H1 (cell line): ENCODE measurements around the gene EIF4A3. TPM values are rescaled to one million over a fixed set of nuclear protein-coding genes. Genes with fewer than 3 reads are reported as not detected.

Source experiments
- CHD1 ChIP-seq: IDR thresholded peaks from 2 replicates; pipeline ENCODE4 v1.6.1; 2012; ENCODE audit warnings: low read depth, low read length, improper control_type of control experiment
- CTBP2 ChIP-seq: IDR thresholded peaks from 2 replicates; pipeline ENCODE4 v1.7.0; 2011; ENCODE audit warnings: borderline replicate concordance, mild to moderate bottlenecking, moderate library complexity, mixed read lengths, low read length; ENCODE audit not compliant: insufficient read depth, insufficient read length
- EZH2 ChIP-seq: fragments of 200-600 bp; sonication (generic); IDR thresholded peaks from 2 replicates; pipeline ENCODE4 v1.7.1; 2012; ENCODE audit warnings: low read depth, mild to moderate bottlenecking, moderate library complexity, low read length, inconsistent platforms; ENCODE audit not compliant: severe bottlenecking
- HDAC2 ChIP-seq, 2 experiments: fragments of 300-600 bp in 1 of 2; sonication (generic) in 1 of 2; IDR thresholded peaks; 2 replicates each; pipeline ENCODE4 v1.6.1; 2011 to 2012; ENCODE audit warnings: low read depth in 2 of 2, low read length in 2 of 2, mild to moderate bottlenecking in 2 of 2, moderate library complexity in 2 of 2, borderline replicate concordance in 1 of 2, inconsistent platforms in 1 of 2
- KDM4A ChIP-seq: IDR thresholded peaks from one replicate; pipeline ENCODE4 v1.7.1; 2012; ENCODE audit warnings: low read depth, mild to moderate bottlenecking, moderate library complexity, low read length, inconsistent platforms; ENCODE audit not compliant: severe bottlenecking
- KDM5A ChIP-seq: fragments of 200-600 bp; IDR thresholded peaks from 2 replicates; pipeline ENCODE4 v1.7.1; 2012; ENCODE audit warnings: mild to moderate bottlenecking, low read length, inconsistent platforms, mixed read lengths
- MAFK ChIP-seq: IDR thresholded peaks from 2 replicates; pipeline ENCODE4 v1.6.1; 2012; ENCODE audit warnings: low read depth, mild to moderate bottlenecking, improper control_type of control experiment, low read length
- SP2 ChIP-seq: IDR thresholded peaks from 2 replicates; pipeline ENCODE4 v1.6.1; 2012; ENCODE audit warnings: mild to moderate bottlenecking, low read length, inconsistent platforms
- TAF1 ChIP-seq: IDR thresholded peaks from 2 replicates; pipeline ENCODE4 v1.6.1; 2011; ENCODE audit warnings: mild to moderate bottlenecking, low read depth, low read length
- TEAD4 ChIP-seq: IDR thresholded peaks from 2 replicates; pipeline ENCODE4 v1.6.1; 2012; ENCODE audit warnings: low read depth, low read length, inconsistent platforms, mixed read lengths
- polyA plus RNA-seq, 7 experiments: library from polyadenylated mRNA; depleted of rRNA in 3 of 7; stranded (reverse) in 5 of 7; unstranded in 2 of 7; fragments of >200 nt in 5 of 7; fragments of 200-250 nt in 2 of 7; gene quantifications; 1 replicate in 5 of 7; 2 replicates in 1 of 7; 4 replicates in 1 of 7; pipeline versions ENCODE4 v1.2.1 to v1.2.3, GENCODE V29; 2011 to 2013; ENCODE audit warnings: missing spikeins in 2 of 7, mixed read lengths in 2 of 7
- total RNA-seq: library from RNA; stranded (reverse); fragmentation: NEBNext Ultra II Directional; extraction: Animal tissue kit (Norgen Biotek cat#: 25700); gene quantifications from 2 replicates; pipeline ENCODE4 v1.2.1, GENCODE V29; 2021

The EIF4A3 gene
- total and polyA plus RNA-seq, 2 of the 8 experiments (the other 6 are each of a cell fraction or from before 2014, with no cell fraction given): 142 to 146 TPM

DNA sequence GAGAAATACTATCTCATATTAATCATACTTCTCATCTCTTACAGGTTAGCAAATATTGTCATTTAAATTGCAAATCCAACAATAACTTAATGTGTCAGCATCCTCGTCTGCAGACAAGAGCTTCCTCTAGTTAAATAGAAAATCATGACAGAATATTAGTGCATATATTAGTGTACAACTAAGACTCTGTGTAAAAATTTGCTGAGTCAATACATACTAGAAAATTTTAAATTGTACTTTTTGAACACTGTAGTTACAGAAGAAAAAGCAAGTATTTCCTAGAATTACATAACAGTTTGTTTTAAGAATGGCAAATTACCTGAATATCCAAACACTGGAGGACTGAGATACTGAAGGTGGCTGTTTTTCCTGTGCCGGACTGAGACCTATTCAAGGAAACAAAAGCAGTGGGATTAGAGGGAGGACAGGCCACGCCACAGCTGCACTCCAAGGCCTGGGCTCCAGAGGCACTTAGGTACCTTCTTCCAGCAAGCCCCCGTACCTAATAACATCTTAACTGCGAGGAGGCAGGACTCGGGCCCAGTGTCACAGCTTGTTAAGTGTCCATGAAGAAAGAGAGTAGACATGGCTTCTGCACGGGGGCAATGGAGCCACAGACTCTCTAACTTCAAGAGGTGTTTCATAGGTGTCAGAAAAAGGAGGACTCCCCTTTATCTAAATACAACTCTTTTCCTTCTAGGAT lies 5.3 kb downstream of the EIF4A3 start (continued):
- TF ChIP-seq MAFK (no peak), EZH2 (no peak), KDM5A (no peak), KDM4A (no peak), TEAD4 (no peak), CTBP2 (no peak), SP2 (no peak), TAF1 (no peak), HDAC2 (IDR thresholded peaks at IDR 0.05; ENCODE audit: borderline replicate concordance in 1 of 2, low read depth in 2 of 2, low read length in 2 of 2) (no peak), CHD1 (no peak)
- TF ChIP-seq, all 59 proteins: peak for 0
